ENCODE results near the gene TM9SF4. TPM values are rescaled to one million over a fixed set of nuclear protein-coding genes. Genes with fewer than 3 reads are reported as not detected.

The TM9SF4 gene
- total RNA-seq, 2 donors from 2014 or later = 76.7 to 79.9 TPM

DNA sequence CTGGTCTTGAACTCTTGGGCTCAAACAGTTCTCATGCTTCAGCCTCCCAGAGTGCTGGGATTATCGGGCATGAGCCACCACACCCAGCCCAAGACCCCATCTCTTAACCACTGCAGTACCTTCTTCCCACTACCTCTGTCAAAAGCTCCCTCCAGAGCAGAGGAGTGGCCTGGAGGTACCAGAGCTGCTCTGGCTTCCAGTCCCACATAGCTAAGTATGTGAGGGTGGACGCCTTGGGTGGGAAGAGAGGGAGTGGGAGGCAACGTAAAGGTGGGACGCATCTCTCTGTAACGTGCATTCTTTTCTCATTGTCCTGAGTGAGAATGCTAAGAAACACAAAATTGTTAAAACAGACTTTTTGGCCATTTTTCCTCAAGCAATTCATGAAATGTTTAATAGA is 24.5 kb downstream of the TM9SF4 start:
- no peak overlapping the region for H3K27ac ChIP-seq
- no peaks in the 10 kb centered on the region for H3K9me3 ChIP-seq
- H3K4me3 ChIP-seq = no peak overlapping the region
- H3K9ac ChIP-seq (ENCODE audit: low read depth in 2 of 2, low read length in 2 of 2) = no peak overlapping the region
- TF ChIP-seq, protein P1, sequence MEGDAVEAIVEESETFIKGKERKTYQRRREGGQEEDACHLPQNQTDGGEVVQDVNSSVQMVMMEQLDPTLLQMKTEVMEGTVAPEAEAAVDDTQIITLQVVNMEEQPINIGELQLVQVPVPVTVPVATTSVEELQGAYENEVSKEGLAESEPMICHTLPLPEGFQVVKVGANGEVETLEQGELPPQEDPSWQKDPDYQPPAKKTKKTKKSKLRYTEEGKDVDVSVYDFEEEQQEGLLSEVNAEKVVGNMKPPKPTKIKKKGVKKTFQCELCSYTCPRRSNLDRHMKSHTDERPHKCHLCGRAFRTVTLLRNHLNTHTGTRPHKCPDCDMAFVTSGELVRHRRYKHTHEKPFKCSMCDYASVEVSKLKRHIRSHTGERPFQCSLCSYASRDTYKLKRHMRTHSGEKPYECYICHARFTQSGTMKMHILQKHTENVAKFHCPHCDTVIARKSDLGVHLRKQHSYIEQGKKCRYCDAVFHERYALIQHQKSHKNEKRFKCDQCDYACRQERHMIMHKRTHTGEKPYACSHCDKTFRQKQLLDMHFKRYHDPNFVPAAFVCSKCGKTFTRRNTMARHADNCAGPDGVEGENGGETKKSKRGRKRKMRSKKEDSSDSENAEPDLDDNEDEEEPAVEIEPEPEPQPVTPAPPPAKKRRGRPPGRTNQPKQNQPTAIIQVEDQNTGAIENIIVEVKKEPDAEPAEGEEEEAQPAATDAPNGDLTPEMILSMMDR (IDR thresholded peaks at IDR 0.05) = no peak
- H3K4me1 ChIP-seq = no peaks in the 10 kb centered on the region
- no peaks in the 10 kb centered on the region for H3K27me3 ChIP-seq
- H3K36me3 ChIP-seq = peaks cover 5% of the 10 kb centered on the region
- intact Hi-C loops (cut with DNase I) = no loop called here
- DNase-seq = no peak

DNA sequence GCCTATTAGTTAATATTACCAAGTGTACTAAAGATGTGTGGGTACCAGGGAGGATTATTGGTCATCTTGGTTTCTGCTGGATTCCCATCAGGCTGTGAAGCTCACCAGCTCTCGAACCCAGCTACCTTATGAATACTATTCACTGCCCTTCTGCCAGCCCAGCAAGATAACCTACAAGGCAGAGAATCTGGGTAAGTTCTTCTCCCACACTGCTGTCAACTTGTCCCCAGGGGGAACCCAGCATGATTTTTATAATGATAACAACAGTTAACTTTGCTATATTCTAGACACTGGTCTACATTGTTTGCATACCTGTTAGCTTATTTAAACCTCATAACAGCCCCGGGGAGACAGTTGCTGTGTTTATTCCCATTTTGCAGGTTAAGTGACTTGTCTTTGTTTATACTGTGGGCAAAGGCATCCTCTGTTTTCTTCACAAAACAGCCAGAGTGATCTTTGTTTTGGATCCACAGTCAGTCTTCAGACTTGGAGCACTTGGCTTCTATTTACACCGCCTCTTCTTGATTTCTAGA is 26.5 kb downstream of the TM9SF4 start:
- no peak overlapping the region for H3K27ac ChIP-seq
- H3K36me3 ChIP-seq = peaks cover 5% of the 10 kb centered on the region
- TF ChIP-seq, protein P1 (IDR thresholded peaks at IDR 0.05) = no peak
- no peaks in the 10 kb centered on the region for H3K4me1 ChIP-seq
- H3K4me3 ChIP-seq = no peak overlapping the region
- no peak overlapping the region for H3K9ac ChIP-seq (ENCODE audit: low read depth in 2 of 2, low read length in 2 of 2)
- no peak for DNase-seq
- H3K27me3 ChIP-seq = no peaks in the 10 kb centered on the region
- intact Hi-C loops (cut with DNase I) = no loop called here
- H3K9me3 ChIP-seq = no peaks in the 10 kb centered on the region

DNA sequence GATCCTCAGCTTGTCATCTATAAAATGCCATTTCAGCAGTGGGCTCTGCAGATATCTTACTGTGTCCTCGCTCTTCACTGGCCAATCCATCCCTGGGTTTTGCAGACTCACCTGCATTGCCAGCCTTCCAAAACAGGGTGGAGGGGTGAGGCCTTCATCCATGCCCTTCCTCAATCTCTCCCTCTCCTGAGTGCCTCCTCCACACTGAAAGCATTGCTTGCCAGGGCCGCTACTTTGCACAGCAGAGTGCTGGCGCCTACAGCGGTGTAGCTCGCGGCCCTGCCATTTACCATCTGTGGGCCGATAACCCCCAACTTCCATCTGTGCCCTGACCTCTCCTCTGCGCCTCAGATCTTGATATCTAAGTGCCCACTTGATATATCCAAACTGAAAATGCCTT is 29.4 kb downstream of the TM9SF4 start:
- intact Hi-C loops (cut with DNase I) = no loop called here
- Histone ChIP-seq H3K9ac (ENCODE audit: low read depth in 2 of 2, low read length in 2 of 2) (no peak overlapping the region), H3K27ac (no peak overlapping the region), H3K4me3 (no peak overlapping the region), H3K4me1 (no peaks in the 10 kb centered on the region), H3K27me3 (no peaks in the 10 kb centered on the region), H3K36me3 (peaks cover 27% of the 10 kb centered on the region), H3K9me3 (no peaks in the 10 kb centered on the region)
- no peak for DNase-seq
- TF ChIP-seq, protein P1 (IDR thresholded peaks at IDR 0.05) = no peak

DNA sequence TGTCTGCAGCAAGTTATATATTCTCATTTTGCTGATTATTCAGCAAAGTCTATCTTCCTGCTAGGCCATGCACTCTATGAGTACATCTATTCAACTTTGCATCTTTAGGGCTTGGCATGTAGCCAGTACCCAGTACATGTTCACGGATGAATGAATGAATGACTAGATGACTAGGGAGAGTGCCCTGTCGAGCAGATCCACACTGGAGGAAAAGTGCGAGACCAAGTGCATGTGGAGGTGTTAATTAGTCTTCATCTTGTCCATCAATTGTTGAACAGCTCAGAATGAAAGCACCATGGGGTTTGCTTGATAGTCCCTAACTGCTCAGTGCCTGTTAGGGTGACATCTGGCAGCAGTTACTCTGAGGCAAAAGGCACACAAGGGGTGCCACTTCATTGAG is 30.4 kb downstream of the TM9SF4 start:
- TF ChIP-seq, protein P1 (IDR thresholded peaks at IDR 0.05) = no peak
- H3K27me3 ChIP-seq = no peaks in the 10 kb centered on the region
- no peak overlapping the region for H3K27ac ChIP-seq
- H3K9ac ChIP-seq (ENCODE audit: low read depth in 2 of 2, low read length in 2 of 2) = no peak overlapping the region
- no peaks in the 10 kb centered on the region for H3K4me1 ChIP-seq
- no peak overlapping the region for H3K4me3 ChIP-seq
- intact Hi-C loops (cut with DNase I) = no loop called here
- no peak for DNase-seq
- no peaks in the 10 kb centered on the region for H3K9me3 ChIP-seq
- H3K36me3 ChIP-seq = peaks cover 34% of the 10 kb centered on the region

DNA sequence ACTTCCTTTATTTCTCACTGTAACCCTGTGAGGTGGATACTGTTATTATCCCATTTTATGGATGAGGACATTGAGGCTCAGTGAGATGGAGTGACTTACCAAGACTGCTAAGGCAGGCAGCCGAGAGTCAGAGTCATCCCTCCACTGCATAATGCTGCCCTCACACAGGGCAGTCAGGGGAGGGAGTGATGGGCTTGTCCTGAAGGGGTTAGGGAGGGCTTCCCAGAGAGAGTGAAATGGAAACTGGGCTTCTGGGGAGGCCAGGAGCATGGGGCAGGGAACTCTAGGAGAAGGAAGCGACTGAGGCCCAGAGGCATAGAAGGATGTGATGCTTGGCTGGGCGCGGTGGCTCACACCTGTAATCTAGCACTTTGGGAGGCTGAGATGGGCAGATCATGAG is 31.1 kb downstream of the TM9SF4 start:
- peaks cover 37% of the 10 kb centered on the region for H3K36me3 ChIP-seq
- no peaks in the 10 kb centered on the region for H3K4me1 ChIP-seq
- intact Hi-C loops (cut with DNase I) = no loop called here
- H3K27ac ChIP-seq = no peak overlapping the region
- no peak overlapping the region for H3K4me3 ChIP-seq
- H3K27me3 ChIP-seq = no peaks in the 10 kb centered on the region
- no peak for DNase-seq
- H3K9me3 ChIP-seq = no peaks in the 10 kb centered on the region
- TF ChIP-seq, protein P1 (IDR thresholded peaks at IDR 0.05) = no peak
- no peak overlapping the region for H3K9ac ChIP-seq (ENCODE audit: low read depth in 2 of 2, low read length in 2 of 2)

All from colonic mucosa (tissue), 4 donors.